ENCODE results near the gene MILR1. TPM values are rescaled to one million over a fixed set of nuclear protein-coding genes. Genes with fewer than 3 reads are reported as not detected.

The MILR1 gene
- total RNA-seq, 1 donor from 2014 or later = 2.5 TPM

DNA sequence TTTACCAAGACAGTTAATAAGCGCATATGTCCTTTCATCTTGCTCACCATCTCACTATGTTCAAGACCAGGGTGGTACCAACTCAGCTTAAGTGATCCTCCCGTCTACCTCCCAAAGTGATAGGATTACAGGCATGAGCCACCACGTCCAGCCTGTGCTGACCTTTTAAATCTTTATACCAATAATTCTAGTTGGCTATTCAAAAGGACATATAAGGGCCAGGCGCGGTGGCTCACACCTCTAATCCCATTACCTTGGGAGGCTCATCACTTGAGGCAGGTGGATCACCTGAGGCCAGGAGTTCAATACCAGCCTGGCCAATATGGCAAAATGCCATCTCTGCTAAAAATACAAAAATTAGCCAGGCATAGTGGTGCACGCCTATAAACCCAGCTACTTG, 60.3 kb downstream of the MILR1 start:
- no peak for DNase-seq
- H3K27ac ChIP-seq (replicated peaks) = no peak overlapping the region
- TF ChIP-seq, protein P1, sequence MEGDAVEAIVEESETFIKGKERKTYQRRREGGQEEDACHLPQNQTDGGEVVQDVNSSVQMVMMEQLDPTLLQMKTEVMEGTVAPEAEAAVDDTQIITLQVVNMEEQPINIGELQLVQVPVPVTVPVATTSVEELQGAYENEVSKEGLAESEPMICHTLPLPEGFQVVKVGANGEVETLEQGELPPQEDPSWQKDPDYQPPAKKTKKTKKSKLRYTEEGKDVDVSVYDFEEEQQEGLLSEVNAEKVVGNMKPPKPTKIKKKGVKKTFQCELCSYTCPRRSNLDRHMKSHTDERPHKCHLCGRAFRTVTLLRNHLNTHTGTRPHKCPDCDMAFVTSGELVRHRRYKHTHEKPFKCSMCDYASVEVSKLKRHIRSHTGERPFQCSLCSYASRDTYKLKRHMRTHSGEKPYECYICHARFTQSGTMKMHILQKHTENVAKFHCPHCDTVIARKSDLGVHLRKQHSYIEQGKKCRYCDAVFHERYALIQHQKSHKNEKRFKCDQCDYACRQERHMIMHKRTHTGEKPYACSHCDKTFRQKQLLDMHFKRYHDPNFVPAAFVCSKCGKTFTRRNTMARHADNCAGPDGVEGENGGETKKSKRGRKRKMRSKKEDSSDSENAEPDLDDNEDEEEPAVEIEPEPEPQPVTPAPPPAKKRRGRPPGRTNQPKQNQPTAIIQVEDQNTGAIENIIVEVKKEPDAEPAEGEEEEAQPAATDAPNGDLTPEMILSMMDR (IDR thresholded peaks at IDR 0.05; ENCODE audit: borderline replicate concordance) = no peak
- peaks cover 63% of the 10 kb centered on the region for H3K36me3 ChIP-seq
- H3K9me3 ChIP-seq (replicated peaks) = no peaks in the 10 kb centered on the region
- no peak overlapping the region for H3K4me3 ChIP-seq
- H3K27me3 ChIP-seq (ENCODE audit: low read depth) = no peaks in the 10 kb centered on the region
- peaks cover 51% of the 10 kb centered on the region for H3K4me1 ChIP-seq
- intact Hi-C loops (cut with micrococcal nuclease) = no loop called here

DNA sequence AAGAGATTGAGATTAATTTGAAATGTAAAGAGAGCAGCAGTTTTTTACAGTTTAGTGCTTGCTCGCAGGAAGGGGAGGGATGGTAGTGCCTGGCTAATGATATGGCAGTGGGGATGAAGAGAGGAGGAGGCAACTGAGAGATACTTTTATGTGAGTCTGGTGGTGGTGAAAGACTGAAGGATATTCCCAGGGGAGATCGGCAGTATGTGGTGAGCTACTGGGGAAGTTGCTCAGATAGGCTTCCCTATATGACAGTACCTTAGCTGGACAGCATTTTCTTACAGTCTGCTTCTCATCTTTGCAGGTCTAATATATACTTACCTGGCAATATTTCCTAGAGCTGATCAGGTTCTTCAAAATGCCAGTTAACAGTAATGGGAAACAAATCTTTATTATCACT, 66.5 kb downstream of the MILR1 start:
- H3K9me3 ChIP-seq (replicated peaks) = no peaks in the 10 kb centered on the region
- H3K4me1 ChIP-seq = peaks cover 8% of the 10 kb centered on the region
- no peak overlapping the region for H3K4me3 ChIP-seq
- H3K27ac ChIP-seq (replicated peaks) = no peak overlapping the region
- no peak for DNase-seq
- TF ChIP-seq, protein P1 (IDR thresholded peaks at IDR 0.05; ENCODE audit: borderline replicate concordance) = no peak
- H3K36me3 ChIP-seq = peaks cover 98% of the 10 kb centered on the region
- intact Hi-C loops (cut with micrococcal nuclease) = no loop called here
- no peaks in the 10 kb centered on the region for H3K27me3 ChIP-seq (ENCODE audit: low read depth)

DNA sequence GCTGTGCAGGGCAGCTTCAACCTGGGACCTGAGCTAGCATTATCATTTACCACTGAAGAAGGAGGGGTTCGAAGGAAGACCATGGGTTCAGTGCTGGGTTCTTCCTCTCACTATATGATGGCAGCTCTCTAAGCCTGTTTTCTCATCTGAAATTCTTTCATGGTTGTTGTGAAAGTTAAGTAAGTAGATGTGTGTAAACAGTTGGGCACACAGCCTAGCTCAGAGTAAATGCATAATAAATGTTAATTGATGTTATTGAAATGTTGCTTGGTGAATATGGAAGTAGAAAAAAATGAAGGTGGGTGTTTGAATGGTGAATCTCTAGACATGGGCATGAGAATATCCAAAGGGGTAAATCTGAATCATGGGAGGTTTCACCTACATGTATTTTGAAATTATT, 66.9 kb downstream of the MILR1 start:
- TF ChIP-seq, protein P1 (IDR thresholded peaks at IDR 0.05; ENCODE audit: borderline replicate concordance) = no peak
- Histone ChIP-seq H3K4me3 (no peak overlapping the region), H3K9me3 (replicated peaks) (no peaks in the 10 kb centered on the region), H3K36me3 (peaks cover 97% of the 10 kb centered on the region), H3K4me1 (peaks cover 8% of the 10 kb centered on the region), H3K27me3 (ENCODE audit: low read depth) (no peaks in the 10 kb centered on the region), H3K27ac (replicated peaks) (no peak overlapping the region)
- intact Hi-C loops (cut with micrococcal nuclease) = no loop called here
- DNase-seq = no peak

Small RNA genes within 50 kb of the gene (microRNA-seq; reads per million reads assigned to microRNA genes)
- gene MIR1273E (not detected), gene MIR3064 (1.6 reads per million), gene MIR5047 (not detected)

Other genes starting within 250 kb of the MILR1 start
- gene TEX2, start 185.9 kb upstream of the MILR1 start, total RNA-seq = 58.0 TPM
- gene PECAM1, start 58.3 kb upstream of the MILR1 start, total RNA-seq = 106 TPM
- gene POLG2, start 47.9 kb downstream of the MILR1 start, total RNA-seq = 9.7 TPM
- 326 TPM for gene DDX5, start 57.2 kb downstream of the MILR1 start, total RNA-seq
- gene CEP95, start 57.9 kb downstream of the MILR1 start, total RNA-seq = 10.1 TPM
- 11.5 TPM for gene SMURF2, start 213.2 kb downstream of the MILR1 start, total RNA-seq